NCI-H460 (cell line): ENCODE data around the gene ASPHD2. TPM values are rescaled to one million over a fixed set of nuclear protein-coding genes. Genes with fewer than 3 reads are reported as not detected.
A peak's percentile ranks its signal among the peaks of the same experiment; 100 is the strongest.
"Not testable (repeated sequence)": the region's sequence is repeated elsewhere in the genome, so short reads cannot be mapped to it uniquely, and the experiment has no call there.

ENCODE experiments used
- DNase-seq: peaks from one replicate; pipeline ENCODE4 v3.0.0-alpha.2; 2016; ENCODE audit warnings: low read depth; ENCODE audit errors: extremely low read depth
- polyA plus RNA-seq: library from polyadenylated mRNA; depleted of rRNA; stranded (reverse); fragments of >200 nt; gene quantifications from 2 replicates; pipeline ENCODE4 v1.2.3, GENCODE V29; 2014; cell fraction: nucleus; rRNA removed
- total RNA-seq: library from RNA; depleted of rRNA; stranded (reverse); fragments of >200 nt; shearing (Covaris generic); gene quantifications from 2 replicates; pipeline ENCODE4 v1.2.3, GENCODE V29; 2014; rRNA removed

The ASPHD2 gene
- 0.49 and 0.77 TPM in 2 replicates for total RNA-seq
- polyA plus RNA-seq: 0.04 and 0.17 TPM in 2 replicates

DNA sequence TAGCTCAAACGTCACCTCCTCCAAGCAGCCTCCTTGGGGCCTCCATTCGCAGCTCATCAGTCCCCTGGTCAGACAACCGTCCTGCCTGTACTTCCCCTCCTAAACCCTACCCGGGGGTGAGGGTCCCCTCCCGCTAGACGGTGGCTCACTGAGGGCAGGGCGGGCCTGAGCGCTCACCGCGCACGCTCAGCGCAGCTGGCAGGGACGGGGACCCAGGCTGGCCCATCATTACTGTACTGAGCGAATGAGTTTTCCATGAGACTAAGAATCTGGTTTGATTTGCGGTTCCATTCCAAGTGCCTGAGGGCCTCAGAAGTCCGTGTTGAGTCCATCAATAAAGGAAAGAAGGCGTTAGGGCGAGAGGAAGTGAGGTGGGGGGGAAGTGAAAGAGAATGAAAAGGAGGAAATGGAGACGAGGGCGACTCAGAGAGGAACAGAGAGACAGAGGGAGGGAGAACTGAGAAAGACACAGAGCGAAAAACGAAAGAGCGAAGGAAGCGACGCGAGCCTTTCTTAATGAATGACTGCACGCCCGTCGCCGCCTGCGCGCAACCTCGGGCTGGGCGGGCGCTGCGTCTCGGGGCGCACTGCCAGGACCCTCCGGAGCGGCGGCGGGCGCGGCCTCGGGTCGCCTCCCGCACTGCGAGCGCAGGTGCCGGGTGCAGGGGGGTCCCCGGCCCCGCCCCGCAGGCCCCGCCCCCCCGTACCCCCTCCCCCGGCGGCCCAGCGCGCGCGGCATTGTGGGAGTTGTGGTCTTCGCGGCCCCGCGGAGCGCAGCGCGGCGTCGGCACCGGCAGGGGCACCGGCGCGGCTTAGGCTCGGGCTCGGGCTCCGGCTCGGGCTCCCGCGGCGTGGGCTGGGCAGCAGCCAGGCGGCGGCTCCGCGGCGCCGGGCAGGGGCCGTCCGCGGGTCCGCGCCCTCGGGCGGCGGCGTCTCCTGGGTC lies at the start of gene ASPHD2:
TSS of gene ASPHD2 (plus strand) at position 746 of the 943 bp plus-strand sequence. CDS start 4,356 bp downstream, outside the sequence.
- peak; percentile 13 for DNase-seq

GRCh38 chr22:26380072-26380830 lies 48.8 kb upstream of the ASPHD2 start:
- no peak for DNase-seq

- no peak for DNase-seq
Observed at GRCh38 chr22:26382782-26383181, 46.3 kb upstream of the ASPHD2 start.

DNA sequence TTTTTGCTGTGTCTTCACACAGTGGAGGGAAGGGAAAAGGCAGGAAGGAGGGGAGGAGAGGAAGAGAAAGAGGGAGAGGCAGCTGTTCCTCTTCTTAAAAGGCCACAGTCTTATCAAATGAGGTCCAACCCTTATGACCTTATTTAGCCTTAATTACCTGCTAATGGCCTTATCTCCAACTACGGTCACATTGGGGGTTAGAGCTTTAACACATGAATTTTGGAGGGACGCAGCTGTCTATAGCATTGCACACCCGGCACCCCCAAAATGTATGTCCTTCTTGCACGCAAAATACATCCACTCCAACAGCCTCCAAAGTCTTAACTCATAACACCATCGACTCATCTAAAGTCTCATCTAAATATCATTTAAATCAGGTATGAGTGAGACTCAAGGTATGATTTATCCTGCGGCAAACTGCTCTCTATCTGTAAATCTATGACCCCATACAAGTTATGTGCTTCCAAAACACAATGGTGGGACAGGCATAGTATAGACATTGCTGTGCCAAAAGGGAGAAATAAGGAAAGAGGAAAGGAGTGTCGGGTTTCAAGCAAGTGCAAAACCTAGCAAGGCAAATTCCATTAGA lies 45.0 kb upstream of the ASPHD2 start:
- no peak for DNase-seq

DNA sequence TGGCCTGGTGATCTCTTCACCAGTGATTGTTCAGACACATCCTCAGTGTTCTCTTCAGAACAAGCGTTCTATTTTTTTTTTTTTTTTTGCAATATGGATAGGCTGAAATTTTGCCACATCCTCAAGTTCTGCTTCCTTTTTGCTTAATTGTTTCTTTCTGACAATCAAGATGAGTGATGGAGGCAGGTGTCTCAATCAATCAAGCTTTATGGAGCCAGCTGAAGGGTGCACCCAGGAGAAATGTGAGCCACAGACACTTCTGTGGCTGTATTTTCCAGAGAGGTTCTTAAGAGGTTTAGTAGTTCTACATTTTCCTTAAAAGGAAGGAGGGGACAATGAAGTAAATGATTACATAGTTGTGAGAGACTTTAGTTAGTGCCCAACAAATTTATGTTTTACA lies 43.9 kb upstream of the ASPHD2 start:
- DNase-seq: no peak

DNA sequence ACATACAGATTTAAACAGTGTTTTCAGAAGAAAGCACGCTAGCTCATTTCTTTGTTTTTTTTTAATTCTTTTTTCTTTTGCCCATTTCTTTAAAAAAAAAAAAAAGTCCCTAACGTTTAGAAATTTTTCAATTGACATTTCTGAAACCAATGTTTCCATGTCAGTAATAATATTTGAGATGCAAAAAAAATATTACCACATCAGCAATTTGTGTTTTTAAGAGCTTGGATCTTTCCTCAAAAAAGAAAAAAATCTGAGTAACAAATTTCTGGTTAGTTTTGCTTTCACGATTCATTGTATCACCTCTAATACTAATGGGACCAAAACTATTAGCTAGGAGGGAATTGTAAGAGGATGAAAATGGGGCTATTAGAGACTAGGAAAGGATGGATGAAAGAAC lies 39.9 kb upstream of the ASPHD2 start:
- no peak for DNase-seq

GRCh38 chr22:26391091-26391490 lies 38.0 kb upstream of the ASPHD2 start:
- no peak for DNase-seq

DNA sequence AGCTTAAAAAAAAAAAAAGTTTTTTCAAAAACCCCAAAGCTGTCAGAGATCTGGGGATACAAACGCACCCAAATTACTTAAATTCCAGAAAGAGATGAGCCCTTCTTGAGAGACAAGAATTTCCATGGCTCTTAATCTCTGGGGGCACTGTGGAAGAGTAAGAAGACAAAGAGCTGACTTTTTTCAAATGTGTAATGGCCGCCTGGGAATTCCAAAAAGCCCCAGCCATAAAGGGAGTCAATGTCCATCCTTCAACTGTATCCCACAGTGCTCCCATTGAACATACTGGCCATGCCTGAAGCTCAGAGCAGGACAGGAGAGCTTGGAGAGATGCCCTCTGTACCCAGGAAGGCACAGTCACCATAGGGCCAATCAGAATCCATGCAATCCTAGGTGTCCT lies 37.4 kb upstream of the ASPHD2 start:
- no peak for DNase-seq

GRCh38 chr22:26393929-26394328 lies 35.1 kb upstream of the ASPHD2 start:
- no peak for DNase-seq

DNA sequence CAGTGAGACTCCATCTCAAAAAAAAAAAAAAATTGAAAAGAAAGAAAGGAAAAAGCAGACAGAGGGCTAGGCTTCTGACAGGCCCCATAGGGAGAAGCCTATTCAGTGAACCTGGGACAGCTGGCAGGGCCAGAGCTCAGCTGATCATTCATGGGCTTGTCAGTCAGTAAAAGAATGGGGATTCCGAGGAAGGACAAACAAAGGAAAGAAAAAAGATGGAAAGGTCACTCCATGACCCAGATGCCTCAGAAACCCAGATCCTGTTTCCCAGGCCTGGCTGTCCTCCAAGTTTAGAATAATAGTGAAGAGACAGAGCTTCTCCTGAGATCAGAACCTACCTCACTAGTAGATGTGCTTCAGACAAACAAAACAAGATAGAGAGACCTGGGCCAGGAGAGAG lies 34.3 kb upstream of the ASPHD2 start:
- DNase-seq: no peak

GRCh38 chr22:26395926-26396325 lies 33.1 kb upstream of the ASPHD2 start:
- no peak for DNase-seq

DNA sequence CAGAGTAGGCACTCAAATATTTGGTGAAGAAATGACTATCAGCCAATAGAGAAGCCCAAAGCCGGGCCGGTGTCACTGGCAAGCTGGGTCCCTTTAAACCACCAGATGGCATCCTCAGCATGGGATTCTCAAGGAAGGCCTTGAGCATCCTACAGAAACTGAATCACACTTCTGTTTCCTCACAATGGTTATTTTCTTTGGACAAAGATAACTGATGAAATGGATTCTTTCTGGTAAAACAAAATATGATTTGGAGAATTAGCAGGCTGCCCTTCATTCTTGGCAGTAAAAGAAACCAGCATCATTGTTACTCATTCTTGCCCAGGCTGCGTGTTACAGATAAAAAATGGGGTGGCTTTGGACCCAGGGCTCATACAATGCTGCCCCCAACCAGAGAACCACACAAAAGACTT lies 30.3 kb upstream of the ASPHD2 start:
- DNase-seq: peak; percentile 51

DNA sequence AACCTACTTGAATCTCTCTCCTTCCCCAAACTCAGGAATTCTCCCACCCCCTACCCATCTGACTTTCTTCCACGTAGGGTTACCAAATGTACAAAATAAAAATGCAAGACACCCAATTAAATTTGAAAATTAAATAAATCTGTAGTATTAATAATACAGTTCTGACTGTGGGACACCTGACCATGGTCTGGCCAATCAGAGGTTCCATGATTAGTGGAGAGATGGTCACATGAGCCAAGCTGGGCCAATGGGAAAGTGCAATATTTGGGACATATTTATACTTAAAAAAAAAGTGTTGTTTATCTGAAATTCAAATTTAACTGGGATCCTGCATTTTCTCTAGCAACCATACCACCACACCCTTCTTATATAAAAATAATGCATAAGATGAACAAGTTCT lies 29.8 kb upstream of the ASPHD2 start:
- no peak for DNase-seq

- no peak for DNase-seq
Observed at GRCh38 chr22:26401726-26402125, 27.3 kb upstream of the ASPHD2 start.

- no peak for DNase-seq
Observed at GRCh38 chr22:26404851-26405421, 24.1 kb upstream of the ASPHD2 start.

- no peak for DNase-seq
Observed at GRCh38 chr22:26406118-26406517, 22.9 kb upstream of the ASPHD2 start.

DNA sequence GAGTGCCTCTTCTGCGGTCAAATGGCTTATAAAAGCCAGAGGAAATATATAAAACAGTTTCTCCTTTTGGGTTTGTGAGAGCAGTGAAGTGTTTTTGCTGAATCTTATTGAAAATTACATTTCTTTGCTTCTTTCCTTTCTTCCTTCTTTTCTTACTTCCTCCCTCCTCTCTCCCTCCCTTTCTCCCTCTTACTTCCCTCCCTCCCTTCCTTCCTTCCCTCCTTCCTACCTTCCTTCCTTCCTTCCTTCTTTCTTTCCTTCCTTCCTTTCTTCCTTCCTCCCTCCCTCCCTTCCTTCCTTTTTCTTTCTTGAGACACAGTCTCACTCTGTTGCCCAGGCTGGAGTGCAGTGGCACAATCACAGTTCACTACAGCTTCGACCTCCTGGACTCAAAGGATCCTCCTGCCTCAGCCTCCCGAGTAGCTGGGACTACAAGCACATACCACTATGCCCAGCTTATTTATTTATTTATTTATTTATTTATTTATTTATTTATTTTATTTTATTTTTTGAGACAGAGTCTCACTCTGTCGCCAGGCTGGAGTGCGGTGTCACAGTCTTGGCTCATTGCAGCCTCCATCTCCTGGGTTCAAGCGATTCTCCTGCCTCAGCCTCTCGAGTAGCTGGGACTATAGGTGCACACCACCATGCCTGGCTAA lies 20.4 kb upstream of the ASPHD2 start:
- not testable (repeated sequence) for DNase-seq

DNA sequence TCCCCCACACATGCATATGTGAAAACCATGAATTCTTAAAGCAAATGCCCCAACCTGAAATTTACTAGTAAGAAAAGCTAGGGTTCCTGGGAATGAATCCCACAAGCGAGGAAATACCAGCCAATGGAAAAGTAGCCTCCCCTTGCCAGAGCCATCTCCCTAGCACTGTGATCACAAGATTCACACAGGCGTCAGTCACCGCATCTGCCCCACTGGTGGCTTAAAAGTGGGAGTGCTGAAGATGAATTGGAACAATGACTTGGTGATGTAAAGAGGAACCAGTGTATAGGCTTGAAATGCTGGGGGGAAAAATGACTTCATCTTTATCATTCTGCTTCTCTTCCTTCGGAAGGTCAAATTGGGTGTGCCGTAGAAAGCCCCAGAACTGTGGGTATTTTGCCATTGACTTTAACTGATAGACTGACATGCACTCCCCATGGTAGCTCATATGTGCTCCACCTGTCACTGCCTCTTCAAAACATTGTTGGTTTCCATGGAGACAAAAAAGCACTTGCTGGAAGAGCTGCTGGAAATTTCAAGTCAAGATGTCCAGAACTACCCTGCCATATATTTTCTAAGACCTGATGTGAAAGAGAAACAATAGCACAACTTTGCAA lies 19.2 kb upstream of the ASPHD2 start:
- DNase-seq: no peak

- no peak for DNase-seq
Observed at GRCh38 chr22:26410386-26410785, 18.7 kb upstream of the ASPHD2 start.

DNA sequence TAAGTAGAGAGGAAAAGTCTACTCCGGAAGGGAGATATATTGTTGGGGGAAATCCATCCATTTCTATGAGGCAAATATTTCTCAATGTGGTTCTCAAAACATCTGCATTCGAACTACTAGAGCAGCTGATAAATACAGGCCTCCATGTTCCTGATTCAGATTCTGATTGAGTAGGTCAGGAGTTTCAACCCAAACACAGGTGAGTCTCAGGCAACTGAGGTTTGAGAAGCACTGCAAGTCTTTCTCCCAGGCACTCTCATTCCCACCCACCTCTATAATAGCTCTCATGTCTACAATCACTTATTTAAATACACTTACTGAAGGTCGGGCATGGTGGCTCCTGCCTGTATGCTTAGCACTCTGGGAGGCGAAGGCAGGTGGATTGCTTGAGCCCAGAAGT lies 14.7 kb upstream of the ASPHD2 start:
- no peak for DNase-seq
